Measurements from ENCODE around the gene CTAGE9. TPM values are rescaled to one million over a fixed set of nuclear protein-coding genes. Genes with fewer than 3 reads are reported as not detected.
"Not testable (repeated sequence)": the region's sequence is repeated elsewhere in the genome, so short reads cannot be mapped to it uniquely, and the experiment has no call there.

Gene CTAGE9
- polyA plus RNA-seq, 3 donors from 2014 or later, result not detected

DNA sequence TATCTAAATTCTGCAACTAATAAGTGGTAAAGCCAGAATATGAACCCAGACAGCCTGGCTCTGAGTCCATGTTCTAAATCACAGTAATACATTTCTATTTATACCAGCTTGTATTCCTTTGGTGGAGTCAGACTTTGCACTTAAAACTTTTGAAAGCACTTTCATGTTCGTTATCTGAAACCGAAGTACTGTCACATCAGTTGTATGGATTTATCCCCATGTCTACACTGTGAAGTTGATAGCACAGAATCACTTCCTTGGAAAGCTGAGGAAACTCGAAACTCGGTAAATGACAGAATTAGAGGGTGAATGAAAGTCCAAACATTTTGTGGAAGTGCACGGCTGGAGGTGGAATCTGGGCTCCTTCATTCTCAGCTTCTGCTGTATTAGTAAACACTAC lies 28.3 kb upstream of the CTAGE9 start:
- H3K4me3 Mint-ChIP-seq, result no peak overlapping the region
- H3K36me3 Mint-ChIP-seq, result no peaks in the 10 kb centered on the region
- peaks cover 0 to 9% (median 6%) of the 10 kb centered on the region in 3 donors for H3K27me3 Mint-ChIP-seq (ENCODE audit: low read depth in 3 of 3)
- peaks cover 0 to 3% (median 0%) of the 10 kb centered on the region in 6 donors for H3K9me3 Mint-ChIP-seq
- H3K4me1 Mint-ChIP-seq, result no peaks in the 10 kb centered on the region
- no peak overlapping the region for H3K27ac Mint-ChIP-seq
- DNase-seq, result no peak

DNA sequence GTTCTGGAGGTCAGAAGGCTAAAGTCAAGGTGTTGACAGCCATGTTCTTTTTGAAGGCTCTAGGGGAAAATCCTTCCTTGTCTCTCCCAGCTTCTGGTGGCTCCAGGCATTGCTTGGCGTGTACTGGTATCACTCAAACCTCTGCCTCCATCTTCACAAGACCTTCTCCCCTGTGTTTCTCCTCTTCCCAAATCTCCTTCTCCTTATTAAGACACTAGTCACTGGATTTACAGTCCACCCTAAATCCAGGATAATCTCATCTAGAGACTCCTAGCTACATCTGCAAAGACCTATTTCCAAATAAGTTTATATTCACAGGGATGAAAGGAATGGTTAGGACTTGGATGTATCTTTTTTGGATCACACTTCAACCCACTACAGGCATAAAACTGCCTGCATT lies 26.0 kb upstream of the CTAGE9 start:
- no peak for DNase-seq
- Mint-ChIP-seq H3K36me3 (no peaks in the 10 kb centered on the region), H3K4me1 (no peaks in the 10 kb centered on the region), H3K27me3 (ENCODE audit: low read depth in 3 of 3) (peaks cover 0 to 8% (median 3%) of the 10 kb centered on the region in 3 donors), H3K27ac (no peak overlapping the region), H3K4me3 (no peak overlapping the region), H3K9me3 (peaks cover 0 to 3% (median 0%) of the 10 kb centered on the region in 6 donors)

DNA sequence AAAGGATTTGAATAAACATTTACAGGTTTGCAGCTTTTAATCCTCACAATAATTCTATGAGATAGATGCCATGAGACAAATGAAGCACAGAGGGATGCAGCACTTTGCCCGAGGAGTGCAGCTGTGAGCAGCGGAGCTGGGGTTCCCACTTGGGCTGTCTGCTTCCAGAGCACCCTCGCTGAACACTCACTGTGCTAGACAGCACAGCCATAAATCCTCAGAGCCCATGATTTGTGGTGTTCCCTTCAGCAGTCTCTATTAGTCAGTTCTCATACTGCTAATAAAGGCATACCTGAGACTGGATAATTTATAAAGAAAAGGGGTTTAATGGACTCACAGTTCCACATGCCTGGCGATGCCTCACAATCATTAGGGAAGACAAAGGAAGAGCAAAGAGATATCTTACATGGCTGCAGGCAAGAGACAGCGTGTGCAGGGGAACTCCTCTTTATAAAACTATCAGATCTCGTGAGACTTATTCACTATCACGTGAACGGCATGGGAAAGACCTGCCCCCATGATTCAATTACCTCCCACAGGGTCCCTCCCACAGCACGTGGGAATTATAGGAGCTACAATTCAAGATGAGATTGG lies 25.3 kb upstream of the CTAGE9 start:
- Mint-ChIP-seq H3K36me3 (no peaks in the 10 kb centered on the region), H3K9me3 (peaks cover 0 to 2% (median 0%) of the 10 kb centered on the region in 6 donors), H3K27me3 (ENCODE audit: low read depth in 3 of 3) (peaks cover 0 to 8% (median 3%) of the 10 kb centered on the region in 3 donors), H3K27ac (no peak overlapping the region), H3K4me1 (no peaks in the 10 kb centered on the region), H3K4me3 (no peak overlapping the region)
- no peak for DNase-seq

GRCh38 chr6:131733376-131734016 lies 22.7 kb upstream of the CTAGE9 start:
- Mint-ChIP-seq H3K4me3 (no peak overlapping the region), H3K27me3 (ENCODE audit: low read depth in 3 of 3) (peaks cover 2 to 6% (median 3%) of the 10 kb centered on the region in 3 donors), H3K9me3 (no peaks in the 10 kb centered on the region), H3K27ac (no peak overlapping the region), H3K36me3 (no peaks in the 10 kb centered on the region), H3K4me1 (no peaks in the 10 kb centered on the region)
- no peak for DNase-seq

- no peaks in the 10 kb centered on the region for H3K9me3 Mint-ChIP-seq
These were observed 20.4 kb upstream of the CTAGE9 start for GRCh38 chr6:131731224-131731623.

DNA sequence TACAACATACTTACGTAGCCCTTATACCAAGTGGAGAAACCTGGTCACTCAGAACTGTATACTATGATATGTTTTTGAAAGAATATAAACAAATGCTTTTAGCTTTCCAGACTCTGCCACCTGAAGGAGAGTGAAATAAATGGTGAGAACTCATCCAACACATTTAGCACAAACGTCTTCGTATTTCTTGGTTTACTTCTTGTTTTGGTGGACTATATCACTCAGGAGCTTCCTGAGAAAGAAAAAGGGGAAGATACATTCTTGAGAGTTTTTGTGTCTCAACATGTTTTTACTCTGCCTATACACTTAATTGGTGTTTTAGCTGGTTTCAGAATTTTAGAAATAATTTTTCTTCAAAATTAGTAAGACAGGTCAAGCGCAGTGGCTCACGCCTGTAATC lies 19.4 kb upstream of the CTAGE9 start:
- H3K4me1 Mint-ChIP-seq, result no peaks in the 10 kb centered on the region
- no peak for DNase-seq

More at GRCh38 chr6:131731224-131731623, 20.4 kb upstream of the CTAGE9 start:
- H3K27ac Mint-ChIP-seq, result no peak overlapping the region
- no peak overlapping the region for H3K4me3 Mint-ChIP-seq
- no peaks in the 10 kb centered on the region for H3K4me1 Mint-ChIP-seq
- H3K36me3 Mint-ChIP-seq, result peaks cover 0 to 1% (median 0%) of the 10 kb centered on the region in 3 donors
- peaks cover 3 to 6% (median 3%) of the 10 kb centered on the region in 3 donors for H3K27me3 Mint-ChIP-seq (ENCODE audit: low read depth in 3 of 3)
- DNase-seq, result no peak

GRCh38 chr6:131729550-131729949 lies 18.7 kb upstream of the CTAGE9 start:
- Mint-ChIP-seq H3K9me3 (no peaks in the 10 kb centered on the region), H3K27ac (no peak overlapping the region), H3K36me3 (peaks cover 0 to 3% (median 0%) of the 10 kb centered on the region in 3 donors), H3K27me3 (ENCODE audit: low read depth in 3 of 3) (peaks cover 0 to 3% (median 0%) of the 10 kb centered on the region in 3 donors), H3K4me3 (no peak overlapping the region), H3K4me1 (no peaks in the 10 kb centered on the region)
- no peak for DNase-seq

More for the DNA sequence above, 19.4 kb upstream of the CTAGE9 start:
- Mint-ChIP-seq H3K36me3 (peaks cover 0 to 3% (median 0%) of the 10 kb centered on the region in 3 donors), H3K27ac (no peak overlapping the region), H3K4me3 (no peak overlapping the region), H3K9me3 (no peaks in the 10 kb centered on the region), H3K27me3 (ENCODE audit: low read depth in 3 of 3) (peaks cover 0 to 3% (median 2%) of the 10 kb centered on the region in 3 donors)

DNA sequence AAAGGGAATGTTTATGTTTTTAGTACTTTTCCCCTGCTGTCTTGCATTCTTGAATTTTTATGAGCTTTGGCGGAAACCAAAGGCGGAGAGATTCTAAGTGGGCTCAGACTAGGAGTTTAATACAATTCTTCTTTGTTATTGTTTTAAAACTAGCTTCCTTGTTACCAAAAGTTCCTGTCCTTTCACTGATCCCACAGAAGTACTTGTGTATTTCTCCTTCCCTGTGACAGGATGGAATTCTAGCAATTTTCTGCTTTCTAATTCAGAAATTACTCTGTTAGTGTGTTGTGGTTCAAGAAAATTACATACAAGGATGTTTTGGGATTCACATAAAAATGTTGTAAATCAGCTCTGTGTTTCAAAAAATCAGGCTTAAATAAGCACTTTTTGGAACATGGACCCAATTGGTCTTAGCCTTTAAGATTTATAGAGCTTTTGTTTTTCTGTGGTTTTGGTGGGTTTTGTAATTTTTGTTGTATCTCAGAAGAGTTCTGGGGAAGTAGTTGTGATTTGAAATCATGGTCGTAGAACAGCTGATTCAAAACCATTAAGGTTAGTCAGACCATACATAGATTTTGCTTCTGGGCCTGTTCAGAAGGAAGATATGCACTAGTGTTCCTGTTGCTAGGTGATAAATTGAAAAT lies 17.6 kb upstream of the CTAGE9 start:
- Mint-ChIP-seq H3K4me3 (no peak overlapping the region), H3K27me3 (ENCODE audit: low read depth in 3 of 3) (peaks cover 0 to 3% (median 0%) of the 10 kb centered on the region in 3 donors), H3K9me3 (peaks cover 0 to 1% (median 0%) of the 10 kb centered on the region in 6 donors), H3K36me3 (peaks cover 0 to 3% (median 0%) of the 10 kb centered on the region in 3 donors), H3K4me1 (no peaks in the 10 kb centered on the region), H3K27ac (no peak overlapping the region)
- no peak for DNase-seq

DNA sequence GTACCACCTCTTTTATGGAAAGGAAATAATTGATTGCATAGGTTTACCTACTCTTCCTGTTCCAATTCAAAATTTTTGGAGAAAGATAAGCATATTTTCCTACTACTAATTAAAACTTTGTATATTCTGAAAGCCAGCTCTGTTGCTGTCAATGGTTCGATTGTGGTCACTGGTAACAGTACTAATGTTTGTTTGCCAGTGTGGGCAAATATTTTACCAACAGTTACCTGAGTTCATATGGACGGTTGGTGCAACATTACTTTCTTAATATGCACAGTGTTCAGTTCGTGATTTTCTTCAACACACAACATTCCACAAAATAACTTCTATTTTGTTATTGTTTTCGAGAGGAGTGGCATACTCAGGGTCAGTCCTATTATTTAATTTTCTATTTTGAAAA lies 17.1 kb upstream of the CTAGE9 start:
- H3K27me3 Mint-ChIP-seq (ENCODE audit: low read depth in 3 of 3), result peaks cover 0 to 3% (median 0%) of the 10 kb centered on the region in 3 donors
- DNase-seq, result no peak
- peaks cover 0 to 3% (median 0%) of the 10 kb centered on the region in 3 donors for H3K36me3 Mint-ChIP-seq
- peaks cover 0 to 1% (median 0%) of the 10 kb centered on the region in 6 donors for H3K9me3 Mint-ChIP-seq
- no peak overlapping the region for H3K4me3 Mint-ChIP-seq
- no peaks in the 10 kb centered on the region for H3K4me1 Mint-ChIP-seq
- H3K27ac Mint-ChIP-seq, result no peak overlapping the region

- DNase-seq, result no peak
- H3K4me1 Mint-ChIP-seq, result no peaks in the 10 kb centered on the region
- H3K27ac Mint-ChIP-seq, result no peak overlapping the region
- H3K9me3 Mint-ChIP-seq, result peaks cover 0 to 1% (median 0%) of the 10 kb centered on the region in 6 donors
- peaks cover 0 to 3% (median 0%) of the 10 kb centered on the region in 3 donors for H3K27me3 Mint-ChIP-seq (ENCODE audit: low read depth in 3 of 3)
- H3K36me3 Mint-ChIP-seq, result peaks cover 0 to 3% (median 0%) of the 10 kb centered on the region in 3 donors
- H3K4me3 Mint-ChIP-seq, result no peak overlapping the region
These were observed 16.6 kb upstream of the CTAGE9 start for GRCh38 chr6:131727467-131727866.

DNA sequence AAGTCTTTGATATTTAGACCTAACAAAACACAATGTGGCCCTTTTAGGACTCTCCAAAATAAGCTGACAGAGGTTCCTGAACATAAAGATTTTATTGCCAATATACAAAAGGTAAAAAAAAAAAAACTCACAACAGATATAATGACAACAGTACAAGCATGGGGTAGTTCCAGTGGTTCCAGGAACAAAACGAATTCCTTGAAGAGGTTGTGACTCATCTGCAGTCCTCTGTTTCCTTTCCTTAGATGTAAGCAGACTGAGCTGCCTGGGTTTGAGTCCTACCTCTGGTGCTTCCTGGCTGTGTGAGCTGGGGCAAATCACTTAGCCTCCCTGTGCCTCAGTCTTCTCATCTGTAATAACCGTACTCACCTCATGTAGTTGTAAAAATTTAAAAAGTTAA lies 13.3 kb upstream of the CTAGE9 start:
- peaks cover 0 to 3% (median 0%) of the 10 kb centered on the region in 3 donors for H3K36me3 Mint-ChIP-seq
- peaks cover 0 to 3% (median 0%) of the 10 kb centered on the region in 3 donors for H3K27me3 Mint-ChIP-seq (ENCODE audit: low read depth in 3 of 3)
- no peak for DNase-seq
- H3K9me3 Mint-ChIP-seq, result peaks cover 0 to 1% (median 0%) of the 10 kb centered on the region in 6 donors
- no peak overlapping the region for H3K27ac Mint-ChIP-seq
- no peak overlapping the region for H3K4me3 Mint-ChIP-seq
- no peaks in the 10 kb centered on the region for H3K4me1 Mint-ChIP-seq

GRCh38 chr6:131721161-131721560 lies 10.3 kb upstream of the CTAGE9 start:
- Mint-ChIP-seq H3K4me3 (no peak overlapping the region), H3K9me3 (peaks cover 0 to 1% (median 0%) of the 10 kb centered on the region in 6 donors), H3K27ac (no peak overlapping the region), H3K36me3 (peaks cover 0 to 1% (median 0%) of the 10 kb centered on the region in 3 donors), H3K4me1 (no peaks in the 10 kb centered on the region), H3K27me3 (ENCODE audit: low read depth in 3 of 3) (no peaks in the 10 kb centered on the region)
- no peak for DNase-seq

DNA sequence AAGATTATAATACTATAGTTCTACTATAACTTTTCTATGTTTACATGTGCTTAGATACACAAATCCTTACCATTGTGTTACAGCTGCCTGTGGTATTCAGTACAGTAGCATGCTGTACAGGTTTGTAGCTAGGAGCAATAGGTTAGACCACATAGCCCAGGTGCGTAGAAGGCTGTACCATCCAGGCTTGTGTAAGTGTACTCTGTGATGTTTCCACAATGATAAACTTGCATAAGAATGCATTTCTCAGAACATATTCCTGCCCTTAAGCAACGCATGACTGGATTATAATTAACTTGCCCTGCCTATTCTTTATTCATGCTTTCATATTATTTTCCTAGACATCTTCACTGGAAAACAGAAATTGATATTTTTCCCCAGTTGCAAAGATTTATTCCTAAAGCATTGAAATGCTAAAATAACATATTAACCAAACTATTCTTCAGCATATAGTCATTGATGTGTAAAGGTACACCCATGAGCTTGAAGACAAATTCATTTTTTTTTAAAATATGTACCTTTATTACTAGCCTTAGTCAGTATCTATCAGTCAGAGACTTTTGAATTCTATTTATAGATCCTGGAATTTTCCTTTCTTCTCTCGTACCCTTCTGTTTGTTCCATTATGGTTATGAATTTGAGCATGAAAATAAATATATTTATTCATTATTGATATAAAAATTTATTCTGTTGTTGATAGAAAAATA lies 7.2 kb upstream of the CTAGE9 start:
- no peak for DNase-seq
- Mint-ChIP-seq H3K27ac (no peak overlapping the region), H3K9me3 (no peaks in the 10 kb centered on the region), H3K4me3 (no peak overlapping the region), H3K36me3 (no peaks in the 10 kb centered on the region), H3K4me1 (no peaks in the 10 kb centered on the region), H3K27me3 (ENCODE audit: low read depth in 3 of 3) (no peaks in the 10 kb centered on the region)

DNA sequence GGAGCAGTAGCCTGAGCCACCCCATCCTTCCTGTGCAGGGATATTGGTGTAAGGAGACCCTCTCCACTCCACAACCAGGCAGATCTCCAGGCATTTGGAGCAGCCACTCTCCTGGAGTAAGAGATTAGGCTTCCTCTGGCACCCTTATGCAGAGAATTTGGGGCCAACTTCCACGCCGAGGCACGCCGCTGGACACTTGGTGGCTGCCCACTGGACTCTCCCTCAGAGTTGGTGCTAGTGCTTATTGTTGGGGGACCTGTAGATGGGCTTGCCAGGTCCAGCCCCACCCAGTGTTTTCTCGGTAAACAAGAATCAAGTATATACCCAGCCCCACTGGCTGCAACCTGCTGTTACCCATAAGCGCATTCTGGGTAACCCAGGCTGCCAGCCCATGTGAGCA lies 4.8 kb upstream of the CTAGE9 start:
- H3K9me3 Mint-ChIP-seq; H3K27me3 Mint-ChIP-seq (ENCODE audit: low read depth in 3 of 3); H3K27ac Mint-ChIP-seq; DNase-seq; H3K4me3 Mint-ChIP-seq; H3K4me1 Mint-ChIP-seq; H3K36me3 Mint-ChIP-seq: not testable (repeated sequence)
